ENCODE results near the gene UNK. TPM values are rescaled to one million over a fixed set of nuclear protein-coding genes. Genes with fewer than 3 reads are reported as not detected.

UNK gene
- total and polyA plus RNA-seq, 2 donors (not counting 1 experiment from before 2014, with no cell fraction given) = 35.5 to 70.3 TPM

GRCh38 chr17:75803883-75804282 is 19.3 kb downstream of the UNK start:
- TF ChIP-seq CTCF (IDR thresholded peaks at IDR 0.05) (no peak), EZH2 (IDR thresholded peaks at IDR 0.05; ENCODE audit: borderline replicate concordance, insufficient read depth, low read depth, low read length, poor library complexity, severe bottlenecking) (no peak)
- Histone ChIP-seq H4K20me1 (ENCODE audit: control insufficient read depth, insufficient read depth, low read length, poor library complexity, severe bottlenecking) (peaks cover 12% of the 10 kb centered on the region), H3K9me3 (ENCODE audit: control extremely low read depth in 1 of 3, control insufficient read depth in 2 of 3, insufficient read depth in 1 of 3, low read length in 2 of 3) (no peaks in the 10 kb centered on the region), H3K9ac (ENCODE audit: low read length) (no peak overlapping the region), H3K4me3 (ENCODE audit: control extremely low read depth in 1 of 5, extremely low read depth in 1 of 5, insufficient read depth in 1 of 5, low read depth in 2 of 5, low read length in 4 of 5) (no peak overlapping the region), H3K27me3 (replicated peaks in 1 of 4; ENCODE audit: control extremely low read depth in 1 of 4, control insufficient read depth in 3 of 4, insufficient read depth in 4 of 4, low read length in 3 of 4) (no peaks in the 10 kb centered on the region), H3K27ac (ENCODE audit: low read length in 2 of 2) (no peak overlapping the region), H3K4me2 (replicated peaks; ENCODE audit: low read depth, low read length, poor library complexity, severe bottlenecking) (no peak overlapping the region), H3K4me1 (ENCODE audit: control insufficient read depth in 2 of 2, insufficient read depth in 2 of 2, low read length in 2 of 2) (peaks cover 0 to 6% of the 10 kb centered on the region in 2 donors), H2AFZ (ENCODE audit: insufficient read depth, low read depth, low read length, poor library complexity, severe bottlenecking) (no peak overlapping the region), H3K79me2 (ENCODE audit: control insufficient read depth, insufficient read depth, low read length) (peaks cover 66% of the 10 kb centered on the region), H3K36me3 (replicated peaks in 1 of 2; ENCODE audit: control extremely low read depth in 1 of 2, control insufficient read depth in 1 of 2, extremely low read depth in 1 of 2, insufficient read depth in 2 of 2, low read length in 1 of 2) (peaks cover 0 to 15% of the 10 kb centered on the region in 2 experiments)
- no peak overlapping the region for H3K27ac Mint-ChIP-seq
- CTCF ChIA-PET = interaction anchor here (1.0 to 2.5 kb wide), 3 partner anchors 12 to 23 kb away, joined by 3 to 10 read pairs (median 3); no protein-coding TSS in a partner anchor
- no peak for DNase-seq
- 100% methylated on average over 1 of the region's 1 CpG for WGBS (ENCODE audit: insufficient coverage)
- no peaks in the 10 kb centered on the region for H3K27me3 Mint-ChIP-seq
- no peaks in the 10 kb centered on the region for H3K9me3 Mint-ChIP-seq (ENCODE audit: insufficient read depth)
- intact Hi-C loops (cut with micrococcal nuclease) = no loop called here
- no peak for ATAC-seq (ENCODE audit: low read depth)
- H3K4me3 Mint-ChIP-seq = no peak overlapping the region
- peaks cover 12% of the 10 kb centered on the region for H3K4me1 Mint-ChIP-seq
- POLR2A ChIA-PET = interaction anchor here (0.6 kb wide), 1 partner anchor 37 kb away, joined by 5 read pairs; no protein-coding TSS in a partner anchor

- Histone ChIP-seq H3K4me2 (replicated peaks; ENCODE audit: low read depth, low read length, poor library complexity, severe bottlenecking) (no peak overlapping the region), H3K79me2 (ENCODE audit: control insufficient read depth, insufficient read depth, low read length) (peaks cover 48% of the 10 kb centered on the region), H3K4me3 (ENCODE audit: control extremely low read depth in 1 of 5, extremely low read depth in 1 of 5, insufficient read depth in 1 of 5, low read depth in 2 of 5, low read length in 4 of 5) (no peak overlapping the region), H3K36me3 (replicated peaks in 1 of 2; ENCODE audit: control extremely low read depth in 1 of 2, control insufficient read depth in 1 of 2, extremely low read depth in 1 of 2, insufficient read depth in 2 of 2, low read length in 1 of 2) (peaks cover 0 to 24% of the 10 kb centered on the region in 2 experiments), H3K4me1 (ENCODE audit: control insufficient read depth in 2 of 2, insufficient read depth in 2 of 2, low read length in 2 of 2) (peaks cover 0 to 12% of the 10 kb centered on the region in 2 donors), H3K9ac (ENCODE audit: low read length) (no peak overlapping the region), H3K27ac (ENCODE audit: low read length in 2 of 2) (no peak overlapping the region), H3K9me3 (ENCODE audit: control extremely low read depth in 1 of 3, control insufficient read depth in 2 of 3, insufficient read depth in 1 of 3, low read length in 2 of 3) (no peaks in the 10 kb centered on the region), H2AFZ (ENCODE audit: insufficient read depth, low read depth, low read length, poor library complexity, severe bottlenecking) (no peak overlapping the region), H4K20me1 (ENCODE audit: control insufficient read depth, insufficient read depth, low read length, poor library complexity, severe bottlenecking) (peaks cover 19% of the 10 kb centered on the region), H3K27me3 (replicated peaks in 1 of 4; ENCODE audit: control extremely low read depth in 1 of 4, control insufficient read depth in 3 of 4, insufficient read depth in 4 of 4, low read length in 3 of 4) (no peaks in the 10 kb centered on the region)
- TF ChIP-seq EZH2 (IDR thresholded peaks at IDR 0.05; ENCODE audit: borderline replicate concordance, insufficient read depth, low read depth, low read length, poor library complexity, severe bottlenecking) (no peak), CTCF (IDR thresholded peaks at IDR 0.05) (no peak)
- CTCF ChIA-PET = interaction anchor here (0.6 to 1.6 kb wide), 6 partner anchors 15 to 54 kb away, joined by 3 to 5 read pairs (median 3); no protein-coding TSS in a partner anchor
- WGBS (ENCODE audit: insufficient coverage) = 93% methylated on average over 3 of the region's 4 CpGs
- intact Hi-C loops (cut with micrococcal nuclease) = no loop called here
- DNase-seq (no peak), ATAC-seq (ENCODE audit: low read depth) (no peak)
- H3K4me1 Mint-ChIP-seq = peaks cover 16% of the 10 kb centered on the region
- H3K27me3 Mint-ChIP-seq = no peaks in the 10 kb centered on the region
- H3K4me3 Mint-ChIP-seq = no peak overlapping the region
- H3K9me3 Mint-ChIP-seq (ENCODE audit: insufficient read depth) = no peaks in the 10 kb centered on the region
- POLR2A ChIA-PET = no interaction called here
- no peak overlapping the region for H3K27ac Mint-ChIP-seq
Observed at GRCh38 chr17:75806822-75807500, 22.4 kb downstream of the UNK start.

All from B cell (primary cell).